ENCODE results near the gene CXXC1.
"Not testable (repeated sequence)": the region's sequence is repeated elsewhere in the genome, so short reads cannot be mapped to it uniquely, and the experiment has no call there.

CXXC1 gene

GRCh38 chr18:50274044-50274442, 13.4 kb downstream of the CXXC1 start:
- DNase-seq = no peak

- DNase-seq = no peak
These were observed 14.1 kb downstream of the CXXC1 start for GRCh38 chr18:50273203-50274043.

GRCh38 chr18:50272568-50272967, 14.9 kb downstream of the CXXC1 start:
- no peak for DNase-seq

GRCh38 chr18:50268022-50268747, 19.3 kb downstream of the CXXC1 start:
- peak; percentile 79 for DNase-seq

- DNase-seq = peak; percentile 93
These were observed 21.2 kb downstream of the CXXC1 start, which contains the start of gene CFAP53 for GRCh38 chr18:50266248-50266704. Gene CFAP53 (minus strand): TSS chr18:50266495. CDS start chr18:50266404, 91 bp downstream.

GRCh38 chr18:50262977-50263376, 24.5 kb downstream of the CXXC1 start:
- no peak for DNase-seq

GRCh38 chr18:50250935-50251334, 36.6 kb downstream of the CXXC1 start:
- no peak for DNase-seq

- no peak for DNase-seq
These were observed 37.9 kb downstream of the CXXC1 start for GRCh38 chr18:50249576-50249975.

- DNase-seq = no peak
These were observed 39.9 kb downstream of the CXXC1 start for GRCh38 chr18:50247561-50247960.

- DNase-seq = not testable (repeated sequence)
These were observed 45.7 kb downstream of the CXXC1 start for GRCh38 chr18:50241768-50242167.

GRCh38 chr18:50240080-50240563, 47.4 kb downstream of the CXXC1 start:
- DNase-seq = no peak

GRCh38 chr18:50232419-50232818, 55.1 kb downstream of the CXXC1 start:
- no peak for DNase-seq

All from inflammatory macrophage treated with lipopolysaccharide for 4 hours (primary cell).